Spleen (tissue), 11 donors: ENCODE results near the gene GPC3. TPM values are rescaled to one million over a fixed set of nuclear protein-coding genes. Genes with fewer than 3 reads are reported as not detected.

ENCODE experiments used
- DNase-seq: peaks from one replicate; pipeline ENCODE4 v3.0.0-alpha.2; 2020
- H3K27ac ChIP-seq, 8 donors: fragments of 200-600 bp; sonication (generic) in 7 of 8; 1 replicate in 4 of 8; 2 replicates in 4 of 8; pipeline versions ENCODE4 v1.5.0 to v1.8.0; 2016 to 2021; ENCODE audit warnings: inconsistent platforms in 4 of 8, mild to moderate bottlenecking in 4 of 8, moderate library complexity in 1 of 8
- H3K27me3 ChIP-seq, 7 donors: fragments of 200-600 bp; sonication (generic) in 6 of 7; replicated peaks in 1 of 7; 1 replicate in 4 of 7; 2 replicates in 3 of 7; pipeline versions ENCODE4 v1.5.0 to v1.8.0; 2016 to 2021; ENCODE audit warnings: inconsistent platforms in 3 of 7, mild to moderate bottlenecking in 1 of 7
- H3K36me3 ChIP-seq, 6 donors: fragments of 200-600 bp; sonication (generic) in 5 of 6; 1 replicate in 4 of 6; 2 replicates in 2 of 6; pipeline versions ENCODE4 v1.5.0 to v1.8.0; 2016 to 2021; ENCODE audit warnings: inconsistent platforms in 2 of 6
- H3K4me1 ChIP-seq, 6 donors: fragments of 200-600 bp; sonication (generic) in 5 of 6; 1 replicate in 3 of 6; 2 replicates in 3 of 6; pipeline versions ENCODE4 v1.5.0 to v1.8.0; 2016 to 2021; ENCODE audit warnings: inconsistent platforms in 3 of 6
- H3K4me3 ChIP-seq, 8 donors: fragments of 200-600 bp; sonication (generic) in 7 of 8; 1 replicate in 4 of 8; 2 replicates in 4 of 8; pipeline versions ENCODE4 v1.5.0 to v1.8.0; 2016 to 2021; ENCODE audit warnings: inconsistent platforms in 4 of 8, mild to moderate bottlenecking in 4 of 8, moderate library complexity in 2 of 8
- H3K9me3 ChIP-seq, 8 donors: fragments of 200-600 bp; sonication (generic) in 7 of 8; 1 replicate in 4 of 8; 2 replicates in 4 of 8; pipeline versions ENCODE4 v1.5.0 to v1.8.0; 2016 to 2021; ENCODE audit warnings: inconsistent platforms in 4 of 8
- POLR2A ChIP-seq, 3 donors: fragments of 450-650 bp; IDR thresholded peaks; one replicate each; pipeline ENCODE4 v1.5.1; 2017; ENCODE audit warnings: antibody characterized with exemption in 3 of 3, mild to moderate bottlenecking in 1 of 3
- POLR2AphosphoS5 ChIP-seq, 3 donors: sonication (generic); formaldehyde crosslinking; IDR thresholded peaks; one replicate each; pipeline ENCODE4 v1.5.1; 2017; ENCODE audit warnings: antibody characterized with exemption in 3 of 3
- WGBS, 5 donors: extraction: QIAGEN DNeasy Blood & Tissue Kit in 3 of 5; methylation state at CpG; one replicate each; pipeline versions ENCODE4 v1.1.5 to v1.1.7; 2013 to 2018; 5-methylcytosine and 5-hydroxymethylcytosine counted together
- intact Hi-C: fragments of 100-400 bp; cut with DNase I; formaldehyde crosslinking; loops from one replicate; pipeline ENCODE4 v1.15.0; 2023; ENCODE audit warnings: low total_unique reads
- polyA plus RNA-seq, 3 donors: library from polyadenylated mRNA; stranded (reverse); fragments of 200-250 nt; gene quantifications; one replicate each; pipeline ENCODE4 v1.2.1, GENCODE V29; 2013
- total RNA-seq, 7 donors: library from RNA; depleted of rRNA in 3 of 7; stranded (reverse); fragments of >200 nt in 3 of 7; fragmentation: NEBNext Ultra II Directional in 4 of 7; extraction: Animal tissue kit (Norgen Biotek cat#: 25700) in 4 of 7; gene quantifications; one replicate each; pipeline versions ENCODE4 v1.1.0 to v1.2.1, GENCODE V29; 2016 to 2021
- TF ChIP-seq, protein P1 (sequence below), 11 experiments: fragments of 200-600 bp in 7 of 11; fragments of 450-650 bp in 4 of 11; sonication (generic) in 4 of 11; IDR thresholded peaks in 8 of 11; conservative IDR thresholded peaks in 3 of 11; 1 replicate in 7 of 11; 2 replicates in 4 of 11; pipeline versions ENCODE4 v1.4.0 to v1.8.0; 2016 to 2021; ENCODE audit warnings: antibody characterized with exemption in 11 of 11, inconsistent platforms in 4 of 11, mild to moderate bottlenecking in 1 of 11
- donor health status: healthy with polysubstance abuse.
- donor health status: DM: no; HTN: no; CAD: no; lungs with moderate emphysema.
- donor health status: DM: no; HTN: no; CAD: no.
- donor health status: Bipolar disorder and iron deficiency.
- donor health status: healthy.
- donor health status: DM: no; HTN: no; CAD: no.
- donor health status: DM: yes; HTN: yes; CAD: no.

Gene GPC3
- total and polyA plus RNA-seq, 10 donors = 0.41 to 3.3 (median 1.5) TPM

DNA sequence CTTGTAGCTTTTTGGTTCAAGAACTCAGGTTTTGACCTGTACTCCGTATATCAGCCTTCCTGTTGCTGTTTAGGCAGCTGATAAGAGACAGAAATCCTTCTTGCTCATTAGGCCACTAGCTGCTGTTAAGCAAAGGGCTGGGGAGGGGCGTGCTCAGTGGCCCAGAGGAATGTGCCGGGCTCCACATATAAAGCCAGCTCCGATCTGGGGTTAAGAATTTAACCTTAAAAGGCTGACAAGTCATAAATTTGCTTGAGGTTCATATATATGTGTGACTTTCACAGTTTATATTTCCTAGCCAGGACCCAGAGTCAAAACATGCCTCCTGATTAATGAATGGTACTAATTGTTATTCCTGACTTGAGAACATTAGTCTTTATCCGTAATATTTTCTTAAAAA lies 15.3 kb downstream of the GPC3 start:
- 38 to 64% (median 56%) methylated on average over 5 of the region's 5 CpGs for WGBS, 5 donors
- Histone ChIP-seq H3K27ac (no peak overlapping the region), H3K9me3 (no peaks in the 10 kb centered on the region)

DNA sequence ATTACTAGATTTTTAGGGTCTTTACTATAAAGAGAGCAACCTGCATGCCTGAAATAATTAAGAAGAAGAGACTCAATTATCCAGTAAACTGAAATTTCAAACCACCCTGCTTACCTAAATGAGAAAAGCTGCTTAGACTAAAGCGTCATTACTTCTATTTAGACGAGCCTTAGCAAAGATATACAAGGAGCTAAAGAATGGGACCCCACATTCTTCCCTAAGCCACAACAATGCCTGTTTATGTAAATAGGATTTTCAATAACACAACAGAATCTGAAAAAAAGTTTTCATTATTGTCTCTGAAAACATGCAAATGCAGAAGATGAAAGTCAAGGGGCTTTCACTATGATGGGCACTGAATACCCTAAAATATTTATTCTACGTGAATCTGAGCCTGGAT lies 16.2 kb downstream of the GPC3 start:
- intact Hi-C loops = no loop called here
- Histone ChIP-seq H3K4me1 (no peaks in the 10 kb centered on the region), H3K9me3 (no peaks in the 10 kb centered on the region), H3K27me3 (peaks cover 0 to 26% (median 0%) of the 10 kb centered on the region in 7 donors), H3K4me3 (no peak overlapping the region), H3K36me3 (no peaks in the 10 kb centered on the region), H3K27ac (no peak overlapping the region)
- 68 to 92% (median 82%) methylated on average over 3 of the region's 3 CpGs for WGBS, 5 donors
- no peak for TF ChIP-seq POLR2AphosphoS5 (IDR thresholded peaks at IDR 0.05)
- no peak for TF ChIP-seq POLR2A (IDR thresholded peaks at IDR 0.05)
- DNase-seq = no peak

More for the DNA sequence above, 15.3 kb downstream of the GPC3 start:
- Histone ChIP-seq H3K4me3 (no peak overlapping the region), H3K27me3 (peaks cover 0 to 22% (median 0%) of the 10 kb centered on the region in 7 donors), H3K4me1 (no peaks in the 10 kb centered on the region), H3K36me3 (no peaks in the 10 kb centered on the region)
- intact Hi-C loops = no loop called here
- DNase-seq = no peak
- TF ChIP-seq POLR2AphosphoS5 (IDR thresholded peaks at IDR 0.05) (no peak), POLR2A (IDR thresholded peaks at IDR 0.05) (no peak)
- TF ChIP-seq, protein P1, sequence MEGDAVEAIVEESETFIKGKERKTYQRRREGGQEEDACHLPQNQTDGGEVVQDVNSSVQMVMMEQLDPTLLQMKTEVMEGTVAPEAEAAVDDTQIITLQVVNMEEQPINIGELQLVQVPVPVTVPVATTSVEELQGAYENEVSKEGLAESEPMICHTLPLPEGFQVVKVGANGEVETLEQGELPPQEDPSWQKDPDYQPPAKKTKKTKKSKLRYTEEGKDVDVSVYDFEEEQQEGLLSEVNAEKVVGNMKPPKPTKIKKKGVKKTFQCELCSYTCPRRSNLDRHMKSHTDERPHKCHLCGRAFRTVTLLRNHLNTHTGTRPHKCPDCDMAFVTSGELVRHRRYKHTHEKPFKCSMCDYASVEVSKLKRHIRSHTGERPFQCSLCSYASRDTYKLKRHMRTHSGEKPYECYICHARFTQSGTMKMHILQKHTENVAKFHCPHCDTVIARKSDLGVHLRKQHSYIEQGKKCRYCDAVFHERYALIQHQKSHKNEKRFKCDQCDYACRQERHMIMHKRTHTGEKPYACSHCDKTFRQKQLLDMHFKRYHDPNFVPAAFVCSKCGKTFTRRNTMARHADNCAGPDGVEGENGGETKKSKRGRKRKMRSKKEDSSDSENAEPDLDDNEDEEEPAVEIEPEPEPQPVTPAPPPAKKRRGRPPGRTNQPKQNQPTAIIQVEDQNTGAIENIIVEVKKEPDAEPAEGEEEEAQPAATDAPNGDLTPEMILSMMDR (IDR thresholded peaks at IDR 0.05 in 8 of 11, conservative IDR thresholded peaks at IDR 0.05 in 3 of 11) = no peak

DNA sequence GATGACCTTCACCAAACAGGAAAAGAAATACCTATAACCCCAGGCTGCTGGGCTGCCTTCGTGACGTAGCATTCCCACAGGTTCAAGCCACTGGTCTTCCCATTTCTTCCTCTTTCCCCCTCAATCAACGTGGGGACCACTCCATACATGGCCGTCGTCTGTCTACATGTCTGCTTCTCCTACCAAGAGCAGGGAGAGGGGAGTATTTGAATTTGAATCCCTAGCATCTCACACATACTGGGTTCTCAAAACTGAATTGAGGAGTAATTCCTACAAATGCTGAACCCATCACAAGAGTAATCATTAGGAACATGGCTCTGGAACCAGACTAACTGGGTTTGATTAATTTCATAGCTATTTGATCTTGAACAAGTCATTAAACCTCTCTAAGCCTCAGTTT lies 17.3 kb downstream of the GPC3 start:
- Histone ChIP-seq H3K4me3 (no peak overlapping the region), H3K27me3 (peaks cover 0 to 24% (median 0%) of the 10 kb centered on the region in 7 donors), H3K9me3 (no peaks in the 10 kb centered on the region), H3K27ac (no peak overlapping the region), H3K36me3 (no peaks in the 10 kb centered on the region), H3K4me1 (no peaks in the 10 kb centered on the region)
- DNase-seq = no peak
- 66 to 93% (median 80%) methylated on average over 5 of the region's 5 CpGs for WGBS, 5 donors
- intact Hi-C loops = no loop called here
- TF ChIP-seq, protein P1 (IDR thresholded peaks at IDR 0.05 in 8 of 11, conservative IDR thresholded peaks at IDR 0.05 in 3 of 11) = no peak
- TF ChIP-seq POLR2A (IDR thresholded peaks at IDR 0.05) (no peak), POLR2AphosphoS5 (IDR thresholded peaks at IDR 0.05) (no peak)

DNA sequence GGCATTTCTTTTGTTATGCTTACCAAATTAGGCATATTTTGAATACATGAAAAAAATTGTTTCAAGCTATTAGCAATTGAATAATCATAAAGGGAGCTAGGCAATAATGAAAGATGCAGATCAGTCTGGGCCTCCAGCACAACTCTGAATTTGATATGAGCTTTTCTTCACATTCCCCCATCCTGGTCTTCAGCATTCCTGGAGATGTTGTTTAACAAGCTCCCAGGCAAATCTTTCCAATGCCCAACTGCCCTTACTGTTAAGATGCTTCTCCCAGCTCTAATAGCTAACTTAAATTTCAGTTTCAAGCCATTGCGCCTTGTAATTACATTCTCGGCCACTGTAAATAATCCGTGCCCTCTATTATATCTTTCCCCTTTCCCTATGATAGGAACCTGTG lies 19.2 kb downstream of the GPC3 start:
- H3K4me1 ChIP-seq = no peaks in the 10 kb centered on the region
- intact Hi-C loops = no loop called here

More for the DNA sequence above, 19.2 kb downstream of the GPC3 start:
- TF ChIP-seq POLR2AphosphoS5 (IDR thresholded peaks at IDR 0.05) (no peak), POLR2A (IDR thresholded peaks at IDR 0.05) (no peak)
- TF ChIP-seq, protein P1 (IDR thresholded peaks at IDR 0.05 in 8 of 11, conservative IDR thresholded peaks at IDR 0.05 in 3 of 11) = no peak
- H3K27me3 ChIP-seq = peaks cover 0 to 22% (median 0%) of the 10 kb centered on the region in 7 donors
- no peak for DNase-seq
- H3K27ac ChIP-seq = no peak overlapping the region
- no peak overlapping the region for H3K4me3 ChIP-seq
- H3K36me3 ChIP-seq = no peaks in the 10 kb centered on the region
- WGBS, 5 donors = 85 to 100% (median 88%) methylated on average over 3 of the region's 3 CpGs
- no peaks in the 10 kb centered on the region for H3K9me3 ChIP-seq
